GM19238 (cell line): ENCODE measurements around the gene MISP3.

ENCODE experiments used
- DNase-seq: peaks from one replicate; pipeline ENCODE4 v3.0.0; 2011; ENCODE audit warnings: low spot score; ENCODE audit not compliant: insufficient read length

MISP3 gene

DNA sequence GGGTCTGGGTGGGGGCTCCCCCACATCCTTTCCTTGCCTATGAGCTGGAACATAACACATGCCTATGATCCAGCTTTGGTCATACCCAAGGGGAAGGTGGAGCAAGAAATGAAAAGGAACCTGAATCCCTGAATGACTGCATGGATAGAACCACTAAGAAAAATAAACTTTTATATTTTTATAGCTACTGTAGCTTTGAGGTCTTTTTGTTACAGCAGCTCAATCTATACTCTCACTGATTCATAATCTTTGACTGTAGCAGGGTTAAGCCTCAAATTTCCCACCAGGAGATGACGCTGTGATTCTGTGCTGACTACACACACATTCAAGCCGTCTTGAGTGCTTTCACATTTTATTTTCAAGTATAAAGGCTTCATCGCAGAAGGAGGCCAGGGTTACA lies 19.6 kb upstream of the MISP3 start:
- no peak for DNase-seq

- DNase-seq = no peak
These were observed 19.1 kb upstream of the MISP3 start for GRCh38 chr19:14053500-14053899.

DNA sequence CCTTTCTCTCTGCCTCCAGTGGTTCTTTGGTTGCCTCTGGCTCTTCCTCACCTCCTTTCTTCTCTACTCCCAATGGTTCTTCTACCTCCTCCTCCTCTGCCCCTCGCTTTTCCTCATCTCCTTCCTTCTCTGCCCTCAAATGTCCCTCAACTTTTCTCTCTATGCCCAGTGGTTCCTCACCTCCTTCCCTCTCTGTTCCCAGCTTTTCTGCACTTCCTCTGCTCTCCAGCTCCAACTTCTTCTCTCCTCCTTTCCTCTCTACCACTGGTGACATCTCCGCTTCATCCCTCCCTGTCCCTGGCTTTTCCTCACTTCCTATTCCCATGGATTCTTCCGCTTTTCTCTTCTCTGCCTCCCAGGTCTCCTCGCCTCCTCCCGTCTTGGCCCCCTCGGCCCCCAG lies 18.5 kb upstream of the MISP3 start:
- no peak for DNase-seq

GRCh38 chr19:14054721-14055120 lies 17.9 kb upstream of the MISP3 start:
- DNase-seq = no peak

- DNase-seq = no peak
These were observed 17.2 kb upstream of the MISP3 start for GRCh38 chr19:14055396-14055795.

DNA sequence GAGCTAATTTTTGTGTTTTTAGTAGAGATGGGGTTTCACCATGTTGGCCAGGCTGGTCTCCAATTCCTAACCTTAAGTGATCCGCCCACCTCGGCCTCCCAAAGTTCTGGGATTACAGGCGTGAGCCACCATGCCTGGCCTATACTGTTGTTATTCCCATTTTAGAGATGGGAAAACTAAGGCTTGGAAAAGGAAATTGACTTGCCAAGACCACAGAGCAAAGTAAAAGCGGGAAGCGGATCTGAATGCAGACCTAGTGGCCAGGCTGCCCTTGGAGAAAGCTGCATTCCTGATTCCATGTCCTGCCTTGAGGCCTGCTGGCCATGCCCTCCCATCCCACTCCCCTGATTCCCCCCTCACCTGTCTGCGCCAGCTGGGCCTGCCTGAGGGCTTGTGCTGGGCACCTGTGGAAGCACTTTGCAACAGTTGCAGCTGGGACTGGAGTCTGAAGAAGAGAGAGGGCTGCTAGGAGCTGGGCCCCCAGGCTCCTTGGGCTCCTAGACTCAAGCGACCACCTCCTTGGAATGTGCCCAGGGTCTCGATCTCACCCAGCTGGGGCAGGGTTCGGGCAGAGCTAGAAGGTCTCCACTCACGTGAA lies 16.4 kb upstream of the MISP3 start:
- DNase-seq = no peak

GRCh38 chr19:14056741-14057356 lies 15.7 kb upstream of the MISP3 start:
- DNase-seq = no peak

DNA sequence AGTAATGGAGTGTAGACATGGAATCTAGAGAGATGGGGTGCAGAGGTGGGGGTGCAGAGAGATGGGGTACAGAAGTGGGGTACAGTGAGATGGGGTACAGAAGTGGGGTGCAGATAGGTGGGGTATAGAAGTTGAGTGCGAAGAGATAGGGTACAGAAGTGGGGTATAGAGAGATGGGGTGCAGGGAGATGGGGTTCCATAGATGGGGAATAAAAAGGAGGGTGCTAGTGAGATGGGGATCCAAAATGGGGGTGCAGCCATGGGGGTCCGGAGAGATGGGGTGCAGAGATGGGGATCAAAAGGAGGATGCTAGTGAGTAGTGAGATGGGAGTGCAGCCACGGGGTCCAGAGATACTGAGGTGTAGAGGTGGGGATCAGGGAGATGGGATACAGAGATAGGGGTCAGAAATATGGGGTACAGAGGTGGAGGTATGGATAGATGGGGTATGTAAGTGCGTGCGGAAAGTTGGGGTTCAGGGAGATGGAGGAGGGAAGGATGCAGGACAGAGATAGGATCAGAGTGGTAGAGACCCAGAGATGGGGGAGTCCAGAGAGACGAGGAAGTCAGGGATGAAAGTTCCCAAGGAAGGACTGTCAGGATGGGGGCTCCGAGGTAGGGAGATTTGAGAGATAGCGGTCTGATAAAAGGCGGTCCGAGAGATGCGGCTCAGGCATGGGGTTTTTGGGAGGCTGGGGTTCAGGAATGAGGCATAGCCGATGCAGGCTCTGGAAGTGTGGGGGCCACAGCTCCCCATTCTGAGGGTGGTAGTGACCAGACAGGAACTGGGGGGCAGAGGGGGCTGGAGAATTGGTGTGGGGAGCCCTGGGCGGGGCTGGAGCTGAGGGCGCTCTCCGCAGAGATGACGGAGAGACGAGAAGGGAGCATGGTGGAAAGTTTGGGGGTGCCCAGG lies 14.1 kb upstream of the MISP3 start:
- no peak for DNase-seq

GRCh38 chr19:14059093-14059480 lies 13.5 kb upstream of the MISP3 start:
- DNase-seq = no peak

DNA sequence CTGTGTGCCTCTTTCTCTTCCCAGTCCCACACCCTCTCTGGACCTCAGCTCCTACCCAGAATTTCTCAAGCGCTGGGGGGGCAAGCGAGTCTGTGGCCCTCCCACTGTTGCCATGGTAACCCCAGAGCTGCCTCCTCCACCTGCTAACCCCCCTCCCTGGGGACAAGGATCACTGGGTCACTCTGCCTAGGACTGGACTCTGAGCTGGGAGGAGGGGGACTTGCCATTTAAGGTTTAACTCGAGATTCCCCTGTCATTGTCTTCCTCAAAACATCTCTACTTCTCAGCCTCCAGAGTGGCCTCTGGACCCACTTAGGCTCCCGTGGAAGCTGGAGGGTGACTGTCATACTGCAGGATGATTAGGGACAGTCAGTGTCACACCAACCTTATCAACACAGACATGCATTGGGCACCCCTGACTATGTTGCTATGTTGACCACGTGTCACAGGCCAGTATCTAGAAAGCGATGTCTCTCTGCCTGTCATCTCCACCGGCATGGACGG lies 12.9 kb upstream of the MISP3 start:
- DNase-seq = no peak

- no peak for DNase-seq
These were observed 11.4 kb upstream of the MISP3 start for GRCh38 chr19:14061081-14061749.

DNA sequence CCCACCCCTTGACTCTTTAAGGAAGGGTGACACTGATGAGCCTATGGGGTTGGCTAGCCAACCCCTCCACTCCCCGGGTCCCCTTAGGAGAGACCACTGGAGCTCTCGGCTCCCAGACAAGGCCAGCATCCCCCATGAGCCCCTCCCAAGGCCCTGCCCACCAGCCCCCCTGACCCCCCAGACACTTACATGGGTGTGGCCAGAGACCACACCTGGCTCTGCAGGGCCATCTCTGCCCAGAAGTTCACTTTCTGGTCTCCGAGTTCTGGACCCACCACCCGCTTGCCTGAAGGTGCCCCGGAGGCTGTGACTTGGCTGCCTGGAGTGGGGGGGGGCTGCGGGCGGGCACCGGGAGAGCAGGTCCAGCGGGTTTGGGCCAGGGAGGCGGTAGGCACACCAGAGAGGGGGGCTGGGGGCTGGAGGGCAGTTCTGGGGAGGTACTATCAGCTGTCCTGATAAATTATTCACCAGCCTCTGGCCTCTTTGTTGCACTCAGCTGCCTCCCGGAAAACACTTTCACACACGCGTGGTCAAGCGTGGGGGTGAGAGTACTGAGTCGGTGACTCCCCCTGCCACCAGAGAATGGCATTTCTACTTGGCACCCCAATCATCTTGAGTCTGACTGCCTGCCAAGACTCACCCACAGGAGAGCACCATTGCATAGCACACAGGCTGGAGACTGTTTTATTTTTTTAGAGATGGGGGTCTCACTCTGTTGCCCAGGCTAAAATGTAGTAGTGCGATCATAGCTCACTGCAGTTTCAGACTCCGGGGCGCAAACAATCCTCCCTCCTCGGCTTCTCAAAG lies 10.6 kb upstream of the MISP3 start, which contains the start of gene PALM3:
Gene PALM3, minus strand, starts transcription at position 326 of the 807 bp plus-strand sequence. Its CDS starts 96 bp downstream, at position 230.
- DNase-seq = no peak

- DNase-seq = no peak
These were observed 10.1 kb upstream of the MISP3 start for GRCh38 chr19:14062558-14062855.

- no peak for DNase-seq
These were observed 9.5 kb upstream of the MISP3 start for GRCh38 chr19:14063105-14063504.

DNA sequence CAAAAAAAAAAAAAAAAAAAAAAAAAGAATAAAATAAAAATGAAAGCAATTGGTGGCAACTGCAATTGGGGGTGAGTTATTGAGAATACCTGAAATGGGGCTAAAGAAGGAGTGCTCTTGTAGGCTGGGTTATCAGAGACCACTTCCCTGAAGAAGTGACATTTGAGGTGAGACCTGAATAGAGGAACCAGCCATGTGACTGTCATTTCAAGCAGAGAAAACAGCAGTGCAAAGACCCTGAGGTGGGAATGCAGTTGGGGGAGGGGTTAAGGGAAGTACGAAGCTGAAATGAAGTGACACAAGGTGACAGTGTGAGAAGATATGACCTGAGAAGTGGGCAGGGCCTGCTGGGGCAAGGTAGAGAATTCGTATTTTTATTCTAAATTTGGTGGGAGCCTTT lies 6.5 kb upstream of the MISP3 start:
- DNase-seq = no peak

DNA sequence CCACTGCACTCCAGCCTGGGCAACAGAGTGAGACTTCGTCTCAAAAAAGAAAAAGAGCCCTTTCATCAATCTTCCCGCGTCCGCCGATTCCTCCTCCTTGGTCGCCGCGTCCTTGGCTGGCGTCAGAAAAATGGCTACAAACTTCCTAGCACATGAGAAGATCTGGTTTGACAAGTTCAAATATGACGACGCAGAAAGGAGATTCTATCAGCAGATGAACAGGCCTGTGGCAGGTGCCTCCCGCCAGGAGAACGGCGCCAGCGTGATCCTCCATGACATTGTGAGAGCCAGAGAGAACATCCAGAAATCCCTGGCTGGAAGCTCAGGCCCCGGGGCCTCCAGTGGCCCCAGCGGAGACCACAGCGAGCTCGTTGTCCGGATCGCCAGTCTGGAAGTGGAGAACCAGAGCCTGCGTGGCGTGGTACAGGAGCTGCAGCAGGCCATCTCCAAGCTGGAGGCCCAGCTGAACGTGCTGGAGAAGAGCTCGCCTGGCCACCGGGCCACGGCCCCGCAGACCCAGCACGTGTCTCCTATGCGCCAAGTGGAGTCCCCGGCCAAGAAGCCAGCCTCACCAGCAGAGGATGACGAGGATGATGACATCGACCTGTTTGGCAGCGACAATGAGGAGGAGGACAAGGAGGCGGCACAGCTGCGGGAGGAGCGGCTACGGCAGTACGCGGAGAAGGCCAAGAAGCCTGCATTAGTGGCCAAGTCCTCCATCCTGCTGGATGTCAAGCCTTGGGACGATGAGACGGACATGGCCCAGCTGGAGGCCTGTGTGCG lies 2.1 kb upstream of the MISP3 start:
- DNase-seq = no peak

GRCh38 chr19:14073261-14073924 lies 807 bp downstream of the MISP3 start:
- peak; percentile 74 for DNase-seq

DNA sequence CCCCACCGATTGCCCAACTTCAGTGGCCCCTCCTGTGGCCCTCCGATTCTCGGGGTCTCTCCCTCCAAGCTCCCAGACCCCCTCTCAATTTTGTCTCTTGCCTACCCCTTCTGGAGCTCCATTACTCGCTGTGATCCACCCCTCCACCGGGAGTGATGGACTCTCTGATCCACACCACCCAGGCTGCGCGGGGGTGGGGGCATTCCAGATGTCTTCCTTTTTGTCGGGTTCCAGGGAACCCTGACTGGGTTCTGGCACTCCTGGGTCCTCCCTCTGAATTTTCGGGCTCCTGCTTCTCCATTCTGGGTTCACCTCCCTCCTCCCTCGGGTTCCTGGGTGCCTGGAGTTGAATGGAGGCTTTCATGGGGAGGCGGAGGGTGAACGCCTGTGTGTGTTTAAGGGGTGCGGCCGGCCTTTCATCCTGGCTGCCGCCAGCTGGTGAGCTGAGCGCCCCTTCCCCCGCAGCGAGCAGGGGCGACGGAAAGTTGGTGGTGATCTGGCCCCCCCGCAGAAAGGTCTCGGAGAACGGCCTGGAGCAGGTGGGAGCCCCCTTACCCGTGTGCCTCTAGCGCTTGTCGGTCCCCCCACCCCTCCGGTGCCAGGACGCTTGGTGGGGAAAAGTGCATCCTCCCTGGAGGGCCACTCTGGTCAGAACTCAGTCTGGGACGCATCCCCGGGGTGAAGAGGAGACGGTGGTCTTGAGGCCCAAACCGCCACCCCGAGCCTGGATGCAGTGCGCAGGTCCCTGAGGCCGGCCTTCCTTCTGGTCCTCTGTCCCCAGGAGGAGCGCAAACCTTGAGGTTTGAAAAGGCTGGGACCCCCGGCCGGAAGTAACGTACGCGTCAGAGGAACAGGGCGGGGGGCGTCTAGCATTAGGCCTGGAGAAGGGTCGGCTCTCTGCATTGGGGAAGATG lies 1.6 kb downstream of the MISP3 start:
- DNase-seq = no peak

DNA sequence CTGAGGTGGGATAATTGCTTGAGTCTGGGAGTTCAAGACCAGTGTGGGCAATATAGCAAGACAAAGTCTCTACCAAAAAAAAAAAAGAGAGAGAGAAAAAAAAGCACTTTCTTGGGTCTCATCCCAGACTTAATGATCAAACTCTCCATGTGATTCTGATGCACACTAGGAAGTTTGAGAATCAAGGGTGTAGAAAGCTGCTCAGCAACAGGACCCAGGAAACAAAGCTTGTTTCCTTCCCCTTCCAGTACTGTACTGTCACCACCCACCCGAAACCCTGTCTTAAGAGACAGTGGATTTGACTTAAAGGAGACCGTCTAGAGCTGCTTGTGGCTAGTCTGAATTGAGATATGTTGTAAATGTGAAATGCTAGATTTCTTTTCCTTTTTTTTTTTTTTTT lies 5.8 kb downstream of the MISP3 start:
- DNase-seq = no peak
